GM12878 (cell line): ENCODE results near the gene CLTRN. TPM values are rescaled to one million over a fixed set of nuclear protein-coding genes. Genes with fewer than 3 reads are reported as not detected.

Experiments used
- ATAC-seq: fragments of 200-7000 bp; cut with Tn5 transposase; 3 replicates; pipeline ENCODE4 v1.9.1; 2020; ENCODE audit warnings: mild to moderate bottlenecking, moderate library complexity
- BruUV-seq: library from RNA; stranded (reverse); fragments of 400-500 nt; replicated peaks from 2 replicates; lab custom pipeline; 2021; lab: Mats Ljungman, UMichigan
- CTCF ChIA-PET: fragments of 300-600 bp; sonication (Branson Sonifier 250); formaldehyde crosslinking; extraction: SDS; loops from one replicate; lab custom pipeline; 2021; ENCODE audit warnings: inconsistent platforms; lab: Yijun Ruan, JAX
- POLR2A ChIA-PET: fragments of 350-600 bp; formaldehyde crosslinking; extraction: SDS; loops from one replicate; lab custom pipeline; 2021; ENCODE audit warnings: inconsistent platforms; lab: Charles Lee
- RAD21 ChIA-PET: fragments of 300-600 bp; sonication (Branson Sonifier 250); formaldehyde crosslinking; loops from one replicate; lab custom pipeline; 2023; ENCODE audit warnings: antibody characterized with exemption; ENCODE audit not compliant: unreplicated experiment; lab: Charles Lee
- SMC1A ChIA-PET: fragments of 300-600 bp; sonication (Branson Sonifier 250); formaldehyde crosslinking; loops from one replicate; lab custom pipeline; 2023; ENCODE audit not compliant: unreplicated experiment, uncharacterized antibody; lab: Charles Lee
- DNase-seq: peaks from one replicate; pipeline ENCODE4 v3.0.0-alpha.2; 2011; ENCODE audit warnings: low read depth, low spot score
- FAIRE-seq: peaks from 3 replicates; lab custom pipeline; 2011; peaks lifted over from hg19 to GRCh38; lab: Jason Lieb, UNC
- H2AFZ ChIP-seq: 2 replicates; pipeline ENCODE4 v1.6.0; 2011; ENCODE audit warnings: low read depth, low read length, control low read depth; ENCODE audit not compliant: control insufficient read depth
- H3K27ac ChIP-seq: 2 replicates; pipeline ENCODE4 v1.5.1; 2011; ENCODE audit warnings: control low read depth; ENCODE audit not compliant: control insufficient read depth, insufficient read depth
- H3K27me3 ChIP-seq, 2 experiments: replicated peaks in 1 of 2; 2 replicates each; pipeline versions ENCODE4 v1.6.0 to v1.6.1; 2011; ENCODE audit warnings: low read length in 1 of 2; ENCODE audit not compliant: control insufficient read depth in 2 of 2, insufficient read depth in 2 of 2
- H3K36me3 ChIP-seq, 2 experiments: 2 replicates each; pipeline ENCODE4 v1.5.1; 2011; ENCODE audit warnings: low read length in 1 of 2; ENCODE audit not compliant: control insufficient read depth in 2 of 2, insufficient read depth in 2 of 2
- H3K4me1 ChIP-seq: 2 replicates; pipeline ENCODE4 v1.6.1; 2011; ENCODE audit warnings: mild to moderate bottlenecking, low read length, moderate library complexity, mixed read lengths; ENCODE audit not compliant: control insufficient read depth, insufficient read depth
- H3K4me2 ChIP-seq: 2 replicates; pipeline ENCODE4 v1.6.0; 2011; ENCODE audit warnings: control low read depth; ENCODE audit not compliant: control insufficient read depth, insufficient read depth
- H3K4me3 ChIP-seq: fragments of 200-600 bp; sonication (generic); 2 replicates; pipeline ENCODE4 v1.5.1; 2016
- H3K79me2 ChIP-seq: 2 replicates; pipeline ENCODE4 v1.6.0; 2011; ENCODE audit warnings: low read length; ENCODE audit not compliant: control insufficient read depth, insufficient read depth
- H3K9ac ChIP-seq: 2 replicates; pipeline ENCODE4 v1.8.0; 2011; ENCODE audit warnings: low read length, control low read depth, mixed read lengths; ENCODE audit not compliant: control insufficient read depth, insufficient read depth
- H3K9me3 ChIP-seq: replicated peaks from 3 replicates; pipeline ENCODE4 v1.5.1; 2011; ENCODE audit warnings: mild to moderate bottlenecking, low read length; ENCODE audit not compliant: control insufficient read depth, insufficient read depth
- H4K20me1 ChIP-seq: 2 replicates; pipeline ENCODE4 v1.6.0; 2011; ENCODE audit not compliant: control insufficient read depth, insufficient read depth
- ATF2 ChIP-seq: IDR thresholded peaks from 2 replicates; pipeline ENCODE4 v1.6.1; 2012; ENCODE audit warnings: low read length, inconsistent platforms
- BRCA1 ChIP-seq: IDR thresholded peaks from 2 replicates; pipeline ENCODE4 v1.6.1; 2011; ENCODE audit warnings: low read depth, low read length, improper control_type of control experiment
- E2F4 ChIP-seq: IDR thresholded peaks from 2 replicates; pipeline ENCODE4 v1.6.1; 2012; ENCODE audit warnings: low read depth, low read length, improper control_type of control experiment
- EP300 ChIP-seq, 2 experiments: fragments of 150-350 bp in 1 of 2; IDR thresholded peaks; 2 replicates each; pipeline ENCODE4 v1.6.1; 2011 to 2012; ENCODE audit warnings: low read depth in 2 of 2, low read length in 2 of 2, borderline replicate concordance in 1 of 2, improper control_type of control experiment in 1 of 2, inconsistent platforms in 1 of 2; ENCODE audit not compliant: control insufficient read depth in 1 of 2
- IKZF1 ChIP-seq: fragments of 450-650 bp; conservative IDR thresholded peaks from 2 replicates; pipeline ENCODE4 v1.6.1; 2017; ENCODE audit warnings: antibody characterized with exemption, mild to moderate bottlenecking
- YY1 ChIP-seq: IDR thresholded peaks from 2 replicates; pipeline ENCODE4 v1.6.1; 2011; ENCODE audit warnings: low read depth, mild to moderate bottlenecking, low read length
- ZBTB11 ChIP-seq: fragments of 450-650 bp; formaldehyde crosslinking; IDR thresholded peaks from 2 replicates; pipeline ENCODE4 v1.5.0; 2022; ENCODE audit warnings: mild to moderate bottlenecking, missing genetic modification characterization
- WGBS: methylation state at CpG from one replicate; pipeline ENCODE4 v1.1.6; 2016; ENCODE audit warnings: low lambda C conversion rate; ENCODE audit not compliant: insufficient replicate concordance, insufficient coverage; ENCODE audit errors: missing lambda C conversion rate; 5-methylcytosine and 5-hydroxymethylcytosine counted together
- in situ Hi-C: fragments of 300-500 bp; cut with MboI; formaldehyde crosslinking; loops from 9 replicates; pipeline ENCODE4 v1.14.3; 2018; ENCODE audit warnings: mixed read lengths
- intact Hi-C: fragments of 100-400 bp; cut with micrococcal nuclease; formaldehyde crosslinking; loops from one replicate; pipeline ENCODE4 v1.14.2; 2022; ENCODE audit not compliant: unreplicated experiment
- polyA plus RNA-seq, 11 experiments: library from polyadenylated mRNA; depleted of rRNA in 4 of 11; unstranded in 6 of 11; stranded (reverse) in 5 of 11; fragments of >200 nt; fragmentation: Nextera tagmentation in 4 of 11; fragmentation: Illumina TruSeq in 1 of 11; extraction: Ambion mirVana in 4 of 11; extraction: Trizol in 1 of 11; gene quantifications; 1 replicate in 1 of 11; 2 replicates in 10 of 11; pipeline versions ENCODE4 v1.2.1 to v1.2.3, GENCODE V29; 2011 to 2016; ENCODE audit warnings: inconsistent platforms in 2 of 11, missing spikeins in 2 of 11, low read depth in 1 of 11
- total RNA-seq, 4 experiments: library from RNA; depleted of rRNA in 3 of 4; stranded (reverse); fragments of >200 nt in 3 of 4; fragmentation: Illumina TruSeq in 1 of 4; extraction: Trizol in 1 of 4; gene quantifications; 2 replicates each; pipeline versions ENCODE4 v1.2.1 to v1.2.3, GENCODE V29; 2013 to 2021

Gene CLTRN
- total and polyA plus RNA-seq, 10 of the 15 experiments (the other 5 are each of a cell fraction or from before 2014, with no cell fraction given), result 0.13 to 0.75 (median 0.27) TPM; not detected in 1

- Histone ChIP-seq H4K20me1 (no peaks in the 10 kb centered on the region; the same call in 1 of the 2 replicates), H3K27ac (no peak overlapping the region), H3K27me3 (no peaks in the 10 kb centered on the region), H3K36me3 (0 out of 4 replicates have a peak, but pooled peaks cover 0 to 3% of the 10 kb centered on the region in 2 experiments), H3K79me2 (peaks cover 31% of the 10 kb centered on the region), H3K9me3 (no peaks in the 10 kb centered on the region; the same call in 2 of the 3 replicates), H2AFZ (no peak overlapping the region), H3K4me2 (no peak overlapping the region), H3K9ac (no peak overlapping the region), H3K4me3 (no peak overlapping the region), H3K4me1 (peaks cover 25% of the 10 kb centered on the region)
- SMC1A ChIA-PET, result no interaction called here
- POLR2A ChIA-PET, result no interaction called here
- WGBS, result 100% methylated on average over 2 of the region's 2 CpGs
- DNase-seq (no peak), FAIRE-seq (no peak), ATAC-seq (no peak)
- in situ Hi-C loops, result no loop called here
- TF ChIP-seq EP300 (IDR thresholded peaks at IDR 0.05; ENCODE audit: borderline replicate concordance in 1 of 2, control insufficient read depth in 1 of 2, low read depth in 2 of 2, low read length in 2 of 2), result no peak
- no peak for TF ChIP-seq ATF2
- no peak for TF ChIP-seq E2F4
- TF ChIP-seq ZBTB11, result no peak
- TF ChIP-seq YY1, result no peak
- no peak for TF ChIP-seq IKZF1
- no peak for TF ChIP-seq BRCA1
- CTCF ChIA-PET, result no interaction called here
- RAD21 ChIA-PET, result no interaction called here
- no TSS peak for BruUV-seq
- intact Hi-C loops, result loop anchor here (5.0 to 10.0 kb wide), 2 partner anchors 114 to 184 kb away; partner anchors contain the start of genes PIR and ZRSR2
Measured at GRCh38 chrX:15678339-15678738, 13.7 kb upstream of the CLTRN start.
